ENCODE measurements around the gene JPH4.
A peak's percentile ranks its signal among the peaks of the same experiment; 100 is the strongest.
"Not testable (repeated sequence)": the region's sequence is repeated elsewhere in the genome, so short reads cannot be mapped to it uniquely, and the experiment has no call there.

Gene JPH4

DNA sequence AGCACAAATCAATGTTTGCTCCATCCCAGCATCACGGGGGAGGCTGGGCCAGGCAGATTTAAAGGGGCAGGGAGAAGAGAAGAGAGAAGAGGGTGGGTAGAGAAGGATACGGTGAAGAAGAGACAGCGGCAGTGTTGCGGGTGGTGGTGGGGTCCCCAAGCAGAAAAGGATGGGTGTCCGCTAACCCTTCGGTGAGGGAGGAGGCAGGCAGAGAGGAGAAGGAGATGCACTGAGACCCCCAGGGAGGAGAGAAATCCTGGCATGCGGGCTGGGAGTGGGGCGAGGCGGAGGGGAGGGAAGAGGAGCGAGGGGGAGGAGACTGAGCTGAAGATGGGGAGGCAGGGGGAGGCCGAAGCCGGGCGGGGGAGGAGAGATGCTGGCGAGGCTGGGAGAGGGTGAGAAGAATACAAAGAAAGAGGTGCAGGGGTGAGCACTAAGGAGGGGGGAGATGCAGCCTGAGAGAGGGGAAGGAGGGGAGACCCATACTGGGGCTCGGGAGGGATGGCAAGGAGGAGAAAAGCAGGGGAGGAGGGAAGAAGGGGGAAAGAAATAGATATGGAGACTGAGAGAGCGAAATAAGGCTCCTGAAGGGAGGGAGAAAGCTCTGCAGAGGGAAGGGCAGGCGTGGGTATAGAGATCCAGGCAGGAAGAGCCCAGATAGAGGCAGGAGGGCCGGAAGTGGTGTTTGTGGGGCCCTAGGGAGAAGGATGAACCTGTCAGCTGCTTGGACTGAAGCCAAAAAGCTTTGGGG, at the start of gene JPH4:
JPH4 (minus strand) TSS at position 231 of the 751 bp plus-strand sequence. CDS start 1,337 bp downstream, outside the sequence.
- DNase-seq = no peak

DNA sequence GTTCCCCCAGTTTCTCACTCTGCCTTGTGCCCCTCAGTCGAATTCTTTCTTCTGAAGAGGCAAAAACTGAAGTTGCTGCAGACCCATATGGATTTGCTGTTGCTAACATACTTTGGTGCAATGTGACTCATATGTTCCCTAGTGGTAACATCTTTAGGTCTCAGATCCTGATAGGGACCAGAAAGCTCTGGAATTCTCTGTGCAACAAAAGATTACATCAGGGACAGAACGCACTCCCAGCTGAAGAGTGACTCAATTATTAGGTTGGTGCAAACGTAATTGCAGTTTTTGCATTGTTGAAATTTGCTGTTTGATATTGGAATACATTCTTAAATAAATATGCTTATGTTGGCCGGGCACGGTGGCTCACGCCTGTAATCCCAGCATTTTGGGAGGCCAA, 49.4 kb upstream of the JPH4 start:
- no peak for DNase-seq

DNA sequence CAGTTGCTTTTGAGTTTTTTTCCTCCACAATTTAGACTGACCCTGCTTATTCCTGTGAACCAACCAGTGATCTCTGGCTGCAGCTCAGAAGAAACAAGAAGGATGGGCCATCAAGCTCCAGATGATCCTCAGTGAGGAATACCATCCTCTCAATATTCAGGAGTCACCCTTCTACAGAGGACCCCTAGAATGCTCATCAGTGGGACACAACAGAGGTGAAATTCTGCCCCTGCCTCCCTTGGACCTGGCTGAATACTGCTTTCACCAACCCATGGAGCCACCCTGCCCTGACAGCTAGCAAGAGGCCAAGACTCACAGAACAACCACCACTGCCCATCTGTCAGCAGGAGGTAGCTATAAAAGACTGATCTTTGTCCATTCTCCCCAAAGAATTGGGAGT, 48.4 kb upstream of the JPH4 start:
- no peak for DNase-seq

DNA sequence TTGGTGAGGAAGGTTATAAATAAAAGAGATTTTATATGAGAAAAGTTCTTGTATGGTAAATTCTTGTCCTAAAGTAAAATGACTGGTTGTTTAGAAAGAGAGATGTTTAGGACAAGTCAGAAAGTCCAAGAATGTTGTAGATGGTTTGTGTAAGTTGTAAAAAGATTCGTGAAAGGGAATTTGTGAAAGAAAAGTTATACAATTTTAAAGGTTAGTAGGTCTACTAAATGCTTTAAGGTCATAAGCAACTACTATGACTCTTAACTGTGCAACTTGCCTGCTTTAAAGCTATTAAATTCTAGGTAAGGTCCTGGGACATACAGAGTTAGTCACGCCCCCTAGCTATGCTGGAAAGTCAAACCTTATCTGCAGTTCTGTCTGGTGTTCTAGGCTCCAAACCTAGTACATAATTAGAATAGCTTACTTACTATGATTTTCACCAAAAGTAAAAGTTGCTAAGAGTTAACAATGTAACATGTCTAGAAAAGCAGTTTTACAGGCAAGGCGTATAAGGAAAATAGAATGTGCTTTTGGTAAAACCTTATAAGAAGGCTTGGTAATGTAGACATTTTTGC, 46.3 kb upstream of the JPH4 start:
- no peak for DNase-seq

DNA sequence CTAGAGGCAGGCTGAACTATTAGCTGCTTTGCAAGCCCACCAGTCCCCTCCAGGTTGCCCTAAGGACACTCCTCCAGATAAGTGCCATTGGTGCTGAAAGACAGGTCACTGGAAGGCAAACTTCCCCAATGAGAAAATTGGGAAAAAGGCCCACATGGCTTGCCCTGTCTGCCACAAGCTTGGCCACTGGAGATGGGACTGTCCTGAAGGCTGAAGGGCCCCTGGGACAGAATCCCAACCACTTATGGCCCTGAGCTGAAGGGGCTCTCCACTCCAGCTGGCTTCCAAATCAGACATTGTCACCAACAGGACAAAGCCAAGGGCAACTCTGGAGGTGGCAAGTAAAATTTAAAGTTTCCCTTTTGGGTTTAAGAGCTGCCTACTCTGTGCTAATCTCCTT, 45.4 kb upstream of the JPH4 start:
- peak; percentile 35 for DNase-seq

DNA sequence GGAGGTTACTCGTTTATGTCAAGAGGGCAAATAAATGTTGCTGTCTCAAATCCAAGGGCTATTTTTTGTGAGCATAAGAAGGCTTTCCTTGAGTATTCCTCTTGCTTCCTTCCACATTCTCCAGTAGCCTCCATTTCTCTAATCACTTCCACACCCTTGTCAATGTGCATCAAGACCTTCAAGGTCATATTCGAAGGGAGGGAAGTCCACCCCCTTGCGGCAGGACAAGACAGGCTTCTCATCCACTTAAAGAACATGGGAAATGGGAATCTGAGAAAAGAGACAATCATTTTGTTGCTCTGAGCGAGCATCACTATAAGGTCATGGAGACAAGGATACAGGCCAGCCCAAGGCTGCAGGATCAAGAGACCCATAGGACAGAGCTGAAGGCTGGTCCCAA, 44.4 kb upstream of the JPH4 start:
- DNase-seq = peak; percentile 19

DNA sequence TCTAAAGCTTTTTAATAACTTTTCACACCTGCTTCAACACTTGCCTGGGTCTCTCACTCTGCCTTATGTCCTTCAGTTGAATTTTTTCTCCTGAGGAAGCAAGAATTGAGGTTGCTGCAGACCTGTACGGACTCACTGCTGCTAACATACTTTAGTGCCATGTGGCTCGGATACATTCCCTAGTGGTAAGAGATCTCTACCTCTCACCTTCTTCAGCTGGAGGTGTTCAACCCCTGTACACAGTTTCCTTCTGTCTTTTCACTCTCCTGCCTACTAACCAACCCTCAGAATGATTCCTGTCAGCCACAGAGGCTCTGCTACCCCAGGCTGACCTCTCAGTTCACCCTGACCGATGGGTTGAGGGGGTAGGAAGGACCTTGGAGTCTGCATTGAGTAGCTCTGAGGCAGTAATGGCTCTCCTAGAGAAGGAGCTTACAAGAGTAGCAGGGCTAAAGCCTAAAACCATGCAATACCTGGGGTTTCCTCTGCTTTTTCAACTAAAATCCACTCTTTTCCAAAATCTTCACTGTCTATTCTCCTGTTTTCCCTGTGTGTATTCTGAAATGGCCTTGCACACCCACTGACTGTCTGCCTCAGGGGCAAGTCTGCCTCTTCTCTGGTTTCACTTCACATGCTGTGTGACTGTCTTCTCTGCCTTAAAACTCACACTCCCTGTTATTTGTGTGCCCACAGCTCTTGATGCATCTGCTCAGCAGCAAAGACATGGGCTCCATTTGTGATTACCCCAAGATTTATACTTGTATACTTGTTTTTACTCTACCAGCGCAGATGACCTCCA, 43.5 kb upstream of the JPH4 start:
- DNase-seq = peak; percentile 19

DNA sequence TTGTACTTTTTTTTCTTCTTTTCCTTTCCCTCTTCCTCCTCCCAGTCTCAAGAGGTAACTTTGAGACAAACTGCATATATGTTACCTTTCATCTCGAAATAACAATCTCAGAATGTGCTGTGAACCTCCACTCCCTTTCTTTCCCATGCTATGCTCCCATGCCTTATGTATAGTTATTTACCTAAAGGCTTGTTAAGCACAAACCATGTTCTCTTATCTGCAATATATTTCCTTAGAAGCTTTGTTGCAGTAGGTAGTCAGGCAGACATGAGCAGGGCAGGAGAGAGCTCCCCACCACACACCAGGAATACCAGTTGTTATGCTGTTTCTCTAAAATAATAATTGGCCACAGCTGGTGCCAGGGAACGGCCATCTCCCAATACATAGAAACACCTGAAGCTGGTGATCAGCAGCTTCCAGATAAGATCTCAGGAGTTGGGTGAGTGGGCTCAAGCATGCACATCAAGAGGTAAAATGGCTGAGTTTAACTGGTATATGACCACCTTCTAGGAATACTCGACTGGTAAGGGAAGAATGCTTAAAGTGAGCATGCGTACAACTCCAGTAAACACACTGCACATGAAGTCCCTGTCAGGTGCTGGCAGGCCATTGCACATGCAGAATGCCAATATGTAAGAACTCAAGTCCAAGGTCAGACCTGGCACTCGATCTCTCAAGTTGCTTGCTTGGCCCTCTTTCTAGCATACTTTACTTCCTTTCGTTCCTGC, 42.8 kb upstream of the JPH4 start:
- peak; percentile 19 for DNase-seq

DNA sequence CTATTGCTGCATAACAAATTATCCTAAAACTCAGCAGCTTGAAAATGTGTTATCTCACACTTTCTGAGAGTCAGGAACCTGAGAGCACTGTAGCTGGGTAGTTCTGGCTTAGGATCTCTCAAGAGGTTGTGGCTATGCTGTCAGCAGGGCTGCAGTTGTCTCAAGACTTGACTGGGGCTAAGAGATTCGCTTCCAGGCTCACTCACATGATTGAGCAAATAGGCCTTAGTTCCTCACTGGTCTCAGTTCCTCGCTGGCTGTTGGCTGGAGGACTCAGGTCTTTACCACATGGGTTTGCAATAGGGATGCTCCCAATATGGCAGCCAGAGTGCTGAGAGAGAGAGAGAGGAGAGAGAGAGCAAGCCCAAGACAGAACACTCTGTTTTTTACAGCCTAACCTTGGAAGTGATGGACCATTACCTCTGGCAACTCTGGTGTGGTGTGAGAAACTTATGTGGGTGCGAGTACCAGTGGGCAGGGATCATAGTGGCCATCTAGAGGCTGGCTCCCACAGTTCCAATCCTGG, 41.6 kb upstream of the JPH4 start:
- DNase-seq = no peak

DNA sequence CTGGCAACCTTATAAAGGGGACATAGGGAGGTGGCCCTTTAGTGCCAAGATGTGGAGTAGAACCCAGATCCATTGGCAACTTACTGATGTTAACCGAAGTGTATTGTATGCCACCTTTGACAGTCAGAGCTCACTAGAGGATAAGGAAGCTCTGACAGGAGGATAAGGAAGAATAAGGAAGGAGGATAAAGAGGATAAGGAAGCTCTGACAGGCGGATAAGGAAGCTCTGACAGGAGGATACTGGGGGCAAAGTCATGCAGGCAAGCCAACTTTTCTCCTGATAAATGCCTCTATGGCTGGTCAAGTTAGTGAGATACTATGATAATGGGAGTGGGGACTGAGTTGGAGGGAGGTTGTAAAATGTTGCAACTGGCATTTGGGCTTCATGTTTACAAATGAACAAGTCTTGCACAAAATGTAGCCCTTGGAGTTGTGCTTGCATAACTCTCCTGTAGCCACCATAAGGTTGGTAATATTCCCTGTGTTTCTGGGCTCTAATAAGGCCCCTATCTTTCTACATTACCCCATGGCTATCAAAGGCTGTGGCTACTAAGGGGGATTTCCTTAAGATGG, 39.9 kb upstream of the JPH4 start:
- DNase-seq = no peak

DNA sequence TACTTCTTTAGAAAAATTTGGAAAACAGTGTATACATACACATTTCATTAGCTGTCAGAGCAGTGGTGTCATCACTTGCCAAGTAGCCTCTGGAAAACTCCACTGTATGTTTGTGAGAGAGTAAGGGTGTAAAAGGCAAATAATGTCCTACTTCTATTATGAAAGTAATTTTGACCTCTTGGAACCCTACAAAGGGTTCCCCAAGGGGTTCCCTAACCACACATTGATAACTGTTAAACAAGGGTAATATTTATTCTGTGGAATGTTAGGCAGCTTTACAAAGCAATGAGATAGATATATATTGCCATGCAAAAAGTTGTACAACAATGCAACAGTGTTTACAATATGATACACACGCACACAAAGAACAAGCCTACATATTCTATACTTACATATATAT, 38.9 kb upstream of the JPH4 start:
- DNase-seq = no peak

DNA sequence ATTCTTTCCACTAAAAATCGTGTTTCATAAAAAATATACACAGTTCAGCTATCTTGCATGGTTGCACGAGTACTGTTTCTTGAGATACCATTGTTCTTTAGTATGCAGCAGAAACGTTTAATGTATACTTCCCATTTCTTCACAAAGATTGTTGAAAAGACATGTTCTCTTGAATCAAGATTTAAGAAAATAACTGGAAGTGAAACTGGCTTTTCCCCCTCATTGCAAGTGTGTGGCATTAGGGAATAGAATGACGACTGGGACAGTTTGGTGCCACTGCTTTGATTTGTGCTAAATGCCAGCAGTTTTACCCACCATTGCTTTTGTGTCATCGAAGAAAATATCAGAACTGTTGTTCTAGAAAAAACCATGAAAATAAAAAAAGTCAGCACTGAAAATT, 37.3 kb upstream of the JPH4 start:
- DNase-seq = no peak

DNA sequence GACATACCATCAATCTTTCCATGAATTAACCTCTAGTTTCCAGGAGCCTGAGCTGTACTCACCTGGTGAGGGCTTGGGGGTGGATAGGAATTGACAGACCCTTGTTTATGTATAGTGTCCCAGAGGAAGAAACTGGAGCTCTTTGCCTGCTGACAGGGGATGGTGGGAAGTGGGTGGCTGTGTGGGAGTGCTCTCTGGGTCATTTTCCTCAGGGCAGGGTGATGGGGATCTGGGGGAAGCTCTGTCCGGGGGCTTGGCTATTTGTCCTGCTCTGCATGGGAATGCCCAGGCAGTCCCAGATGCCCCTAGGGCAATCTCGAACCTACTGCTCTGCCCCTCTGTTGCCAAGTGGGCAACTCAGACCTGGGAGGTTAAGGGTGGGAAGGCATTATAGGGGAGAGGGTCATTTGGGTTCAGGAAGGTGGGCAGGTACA, 35.8 kb upstream of the JPH4 start:
- no peak for DNase-seq

DNA sequence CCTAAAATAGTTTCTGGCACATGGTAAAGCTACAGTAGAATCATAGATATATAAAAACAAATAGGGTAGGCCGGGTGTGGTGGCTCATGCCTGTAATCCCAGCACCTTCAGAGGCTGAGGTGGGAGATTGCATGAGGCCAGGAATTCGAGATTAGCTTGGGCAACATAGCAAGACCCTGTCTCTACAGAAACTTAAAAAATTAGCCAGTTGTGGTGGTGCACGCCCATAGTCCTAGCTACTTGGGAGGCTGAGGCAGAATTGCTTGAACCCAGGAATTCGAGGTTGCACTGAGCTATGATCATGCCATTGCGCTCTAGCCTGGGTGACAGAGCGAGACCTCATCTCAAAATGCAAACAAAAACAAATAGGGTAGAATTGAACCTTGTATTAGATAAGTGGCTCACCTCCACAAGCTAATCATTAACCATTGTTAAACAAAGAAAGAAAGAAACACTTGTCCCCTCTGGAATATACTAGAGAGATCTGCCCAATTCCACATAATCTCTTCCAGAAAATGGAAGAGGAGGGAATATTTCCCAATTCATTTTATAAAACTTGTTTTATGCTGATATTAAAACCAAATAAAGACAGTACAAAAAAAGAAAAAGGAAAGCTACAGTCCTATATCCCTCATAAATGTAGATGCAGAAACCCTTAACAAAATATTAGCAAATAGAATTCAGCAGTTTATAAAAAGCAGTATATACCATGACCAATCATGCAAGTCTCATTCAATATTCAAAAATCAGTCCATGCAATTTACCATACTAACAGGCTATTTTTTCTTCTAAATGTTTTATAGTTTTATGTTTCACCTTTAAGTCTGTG, 34.9 kb upstream of the JPH4 start:
- no peak for DNase-seq

DNA sequence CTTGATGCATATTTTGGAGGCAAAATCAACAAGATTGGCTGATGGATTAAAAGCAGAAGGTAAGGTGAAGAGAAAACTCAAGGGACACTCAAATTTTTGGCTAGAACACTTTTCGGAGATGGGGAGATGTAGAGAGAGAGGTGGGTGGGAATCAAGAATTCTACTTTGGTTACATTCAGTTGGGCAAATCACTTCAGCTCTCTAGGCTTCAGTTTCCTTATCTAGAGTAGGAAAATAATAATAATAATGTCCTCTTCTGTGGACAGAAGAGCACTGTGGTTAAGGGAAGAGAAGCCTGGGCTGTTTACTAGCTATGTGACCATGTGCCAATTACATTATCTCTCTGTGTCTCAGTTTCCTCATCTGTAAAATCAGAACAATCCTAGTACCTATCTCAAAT, 34.2 kb upstream of the JPH4 start:
- DNase-seq = no peak

DNA sequence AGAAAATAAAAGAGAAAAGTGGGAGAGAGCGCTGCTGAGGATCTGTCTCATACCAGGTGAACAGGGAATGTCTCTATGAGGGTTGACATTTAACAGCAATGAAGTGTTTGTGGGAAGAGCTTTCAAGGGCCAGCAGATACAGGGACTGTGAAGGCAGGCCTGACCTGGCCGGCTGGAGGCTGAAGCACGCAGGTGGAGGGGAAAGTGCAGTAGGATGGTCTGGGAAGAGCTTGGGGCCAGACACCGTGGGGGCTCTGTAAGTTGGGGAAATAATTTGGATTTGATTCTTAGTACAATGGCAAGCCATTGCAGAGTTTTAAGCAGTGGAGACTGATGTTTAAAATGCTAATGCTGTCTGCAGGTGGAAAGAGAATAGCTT, 33.8 kb upstream of the JPH4 start:
- no peak for DNase-seq

DNA sequence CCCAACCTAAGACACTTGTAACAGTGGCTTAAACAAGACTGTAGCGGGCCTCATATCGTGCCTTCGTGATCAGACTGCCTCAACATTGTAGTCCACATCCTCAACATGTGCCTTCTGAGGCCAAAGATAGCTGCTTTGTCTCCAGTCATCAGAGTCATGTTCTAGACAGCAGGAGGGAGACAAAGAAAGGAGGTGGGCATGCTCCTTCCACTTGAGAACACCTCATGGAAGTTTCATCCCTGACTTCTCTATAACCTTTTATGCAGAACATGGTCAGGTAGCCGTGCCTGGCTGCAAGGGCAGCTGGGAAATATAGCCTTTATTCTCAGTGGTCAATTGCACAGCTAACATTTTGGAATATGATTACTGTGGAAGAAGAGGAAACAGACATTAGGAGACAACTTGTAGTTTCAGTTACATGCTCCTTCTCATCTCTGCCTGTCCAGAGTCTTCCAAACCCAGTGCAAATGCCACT, 32.3 kb upstream of the JPH4 start:
- DNase-seq = no peak

DNA sequence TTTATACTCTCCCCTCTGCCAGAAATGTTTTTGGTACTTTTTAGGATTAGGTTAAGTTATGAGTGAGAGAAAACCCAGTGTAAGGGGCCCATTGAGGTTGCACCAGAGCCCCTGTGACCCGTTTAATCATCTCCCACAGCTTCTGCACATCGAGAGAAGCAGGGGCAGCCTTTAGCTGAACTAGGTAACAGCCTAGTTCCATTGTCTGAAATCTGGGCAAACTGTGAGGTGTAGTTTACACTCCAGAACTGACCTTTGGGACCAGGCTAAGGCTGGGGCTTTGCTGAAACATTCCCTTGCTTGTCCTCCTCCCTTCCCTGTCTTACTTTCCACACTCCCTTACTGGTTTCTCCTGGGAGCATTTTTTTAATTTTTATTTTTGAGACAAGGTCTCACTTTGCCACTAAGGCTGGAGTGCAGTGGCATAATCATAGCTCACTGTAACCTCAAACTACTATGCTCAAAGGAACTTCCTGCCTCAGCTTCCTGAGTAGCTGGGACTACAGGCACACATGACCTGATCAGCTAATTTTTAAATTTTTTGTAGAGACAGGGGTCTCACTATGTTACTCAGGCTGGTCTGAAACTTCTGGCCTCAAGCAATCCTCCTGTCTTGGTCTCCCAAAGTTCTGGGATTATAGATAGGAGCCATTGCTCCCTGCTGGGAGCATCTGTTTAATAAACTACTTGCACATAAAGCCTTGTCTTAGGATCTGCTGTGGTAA, 31.7 kb upstream of the JPH4 start:
- DNase-seq = no peak

DNA sequence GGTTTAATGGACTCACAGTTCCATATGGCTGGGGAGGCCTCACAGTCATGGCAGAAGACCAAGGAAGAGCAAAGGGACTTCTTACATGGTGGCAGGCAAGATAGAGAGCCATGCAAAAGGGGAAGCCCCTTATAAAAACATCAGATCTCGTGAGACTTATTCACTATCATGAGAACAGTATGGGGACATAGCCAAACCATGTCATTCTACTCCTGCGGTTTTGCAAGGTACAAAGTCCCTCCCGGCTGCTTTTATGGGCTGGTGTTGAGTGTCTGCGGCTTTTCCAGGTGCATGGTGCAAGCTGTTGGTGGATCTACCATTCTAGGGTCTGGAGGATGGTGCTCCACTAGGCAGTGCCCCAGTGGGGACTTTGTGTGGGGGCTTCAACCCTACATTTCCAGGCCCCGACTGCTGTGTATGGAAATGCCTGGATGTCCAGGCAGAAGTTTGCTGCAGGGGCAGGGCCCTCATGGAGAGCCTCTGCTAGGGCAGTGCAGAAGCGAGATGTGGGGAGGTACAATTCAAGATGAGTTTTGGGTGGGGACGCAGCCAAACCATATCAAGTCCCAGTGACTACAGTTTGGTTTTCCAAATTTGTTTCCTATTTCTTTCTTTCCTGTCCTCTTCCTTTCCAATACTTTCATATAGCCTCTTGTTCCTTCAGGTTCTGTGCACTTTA, 31.0 kb upstream of the JPH4 start:
- DNase-seq = not testable (repeated sequence)

DNA sequence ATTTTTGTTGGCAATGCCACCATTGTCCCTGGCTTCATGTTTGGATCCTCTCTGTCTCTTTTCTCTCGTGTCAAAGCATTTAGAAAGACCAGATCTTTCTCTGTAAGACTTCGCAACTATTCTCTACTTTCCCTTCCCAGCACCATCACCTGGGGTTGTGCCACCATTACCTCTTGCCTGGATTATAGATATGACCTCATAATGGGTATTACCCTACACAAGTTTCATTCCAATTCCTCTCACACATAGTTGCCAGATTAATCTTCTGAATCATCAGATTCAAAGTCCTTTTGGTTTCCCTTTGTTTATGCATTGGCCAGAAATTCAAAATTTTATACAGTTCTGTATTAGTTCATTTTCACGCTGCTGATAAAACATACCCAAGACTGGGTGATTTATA, 30.4 kb upstream of the JPH4 start:
- DNase-seq = no peak
